CD4-positive, alpha-beta T cell (primary cell): ENCODE measurements around the gene TGM3. TPM values are rescaled to one million over a fixed set of nuclear protein-coding genes. Genes with fewer than 3 reads are reported as not detected.

Source experiments
- ATAC-seq: fragments of 200-7000 bp; cut with Tn5 transposase; one replicate; pipeline ENCODE4 v1.10.0; 2022; ENCODE audit warnings: mild to moderate bottlenecking; ENCODE audit not compliant: poor library complexity
- CTCF ChIA-PET: fragments of 350-600 bp; sonication (Branson Sonifier 250); formaldehyde crosslinking; loops from one replicate; lab custom pipeline; 2021; ENCODE audit warnings: antibody characterized with exemption, inconsistent platforms; lab: Charles Lee
- POLR2A ChIA-PET: fragments of 350-600 bp; sonication (Branson Sonifier 250); formaldehyde crosslinking; loops from one replicate; lab custom pipeline; 2021; ENCODE audit warnings: antibody characterized with exemption, inconsistent platforms; lab: Charles Lee
- DNase-seq, 14 experiments: peaks; one replicate each; pipeline ENCODE4 v3.0.0-alpha.2; 2013 to 2020; ENCODE audit warnings: mixed read lengths in 2 of 14
- H3K27ac ChIP-seq, 2 donors: one replicate each; pipeline versions ENCODE4 v1.5.1 to v1.7.0; 2013; ENCODE audit warnings: low read length in 2 of 2, low read depth in 1 of 2, mild to moderate bottlenecking in 1 of 2
- H3K27me3 ChIP-seq, 2 experiments: 1 replicate in 1 of 2; 2 replicates in 1 of 2; pipeline versions ENCODE4 v1.6.1 to v1.7.0; 2013; ENCODE audit warnings: low read length in 2 of 2, control low read depth in 1 of 2, mild to moderate bottlenecking in 1 of 2, moderate library complexity in 1 of 2; ENCODE audit not compliant: insufficient read depth in 2 of 2, control insufficient read depth in 1 of 2
- H3K36me3 ChIP-seq: one replicate; pipeline ENCODE4 v1.6.1; 2013; ENCODE audit warnings: low read length, control low read depth; ENCODE audit not compliant: insufficient read depth
- H3K4me1 ChIP-seq: one replicate; pipeline ENCODE4 v1.6.1; 2013; ENCODE audit warnings: low read length, control low read depth; ENCODE audit not compliant: insufficient read depth
- H3K4me3 ChIP-seq: one replicate; pipeline ENCODE4 v1.5.1; 2013; ENCODE audit warnings: mild to moderate bottlenecking, low read length, moderate library complexity
- H3K9me3 ChIP-seq, 2 experiments: 1 replicate in 1 of 2; 2 replicates in 1 of 2; pipeline versions ENCODE4 v1.6.1 to v1.7.0; 2013; ENCODE audit warnings: low read length in 2 of 2, mild to moderate bottlenecking in 2 of 2, control low read depth in 1 of 2, moderate library complexity in 1 of 2; ENCODE audit not compliant: control insufficient read depth in 1 of 2, insufficient read depth in 1 of 2
- H3K27ac Mint-ChIP-seq: one replicate; pipeline ENCODE4 v1.8.0; 2020; ENCODE audit warnings: mixed read lengths
- H3K27me3 Mint-ChIP-seq: one replicate; pipeline ENCODE4 v1.8.0; 2021; ENCODE audit warnings: mixed read lengths
- H3K36me3 Mint-ChIP-seq: one replicate; pipeline ENCODE4 v1.8.0; 2021; ENCODE audit warnings: low read depth, mixed read lengths
- H3K4me1 Mint-ChIP-seq: one replicate; pipeline ENCODE4 v1.8.0; 2021; ENCODE audit warnings: low read depth, mixed read lengths
- H3K4me3 Mint-ChIP-seq: one replicate; pipeline ENCODE4 v1.8.0; 2020; ENCODE audit warnings: mild to moderate bottlenecking, mixed read lengths
- H3K9me3 Mint-ChIP-seq: one replicate; pipeline ENCODE4 v1.8.0; 2020; ENCODE audit warnings: mixed read lengths
- CTCF ChIP-seq: fragments of 200-600 bp; IDR thresholded peaks from one replicate; pipeline ENCODE4 v1.8.0; 2022; ENCODE audit warnings: antibody characterized with exemption, mild to moderate bottlenecking
- intact Hi-C, 2 experiments: fragments of 100-400 bp; cut with DNase I in 1 of 2; cut with micrococcal nuclease in 1 of 2; formaldehyde crosslinking; loops; one replicate each; pipeline versions ENCODE4 v1.15.1 to v1.9.0; 2023 to 2025; cut with DNase I, micrococcal nuclease
- total RNA-seq, 174 experiments: library from RNA in 2 of 174; stranded (reverse) in 2 of 174; gene quantifications; one replicate each; pipeline ENCODE4 v1.2.3 and lab custom pipeline; 2021 to 2026

Gene TGM3
- total RNA-seq, 2 experiments from 2014 or later = not detected

- DNase-seq (peak in 7 of 14 experiments; percentile 9 to 40 (median 16)), ATAC-seq (no peak)
- Histone ChIP-seq H3K4me3 (no peak overlapping the region), H3K27ac (no peak overlapping the region), H3K9me3 (peaks cover 13 to 17% of the 10 kb centered on the region in 2 experiments), H3K4me1 (no peaks in the 10 kb centered on the region), H3K27me3 (no peaks in the 10 kb centered on the region), H3K36me3 (no peaks in the 10 kb centered on the region)
- Mint-ChIP-seq H3K4me1 (no peaks in the 10 kb centered on the region), H3K27ac (no peak overlapping the region), H3K36me3 (no peaks in the 10 kb centered on the region), H3K4me3 (no peak overlapping the region), H3K27me3 (no peaks in the 10 kb centered on the region), H3K9me3 (peaks cover 8% of the 10 kb centered on the region)
- ChIA-PET POLR2A (no interaction called here), CTCF (no interaction called here)
- TF ChIP-seq CTCF = peak; percentile 20
- intact Hi-C loops = no loop called here
These were observed 91.4 kb downstream of the TGM3 start for GRCh38 chr20:2387180-2387577.

GRCh38 chr20:2387580-2387979 is 91.8 kb downstream of the TGM3 start:
- Mint-ChIP-seq H3K36me3 (no peaks in the 10 kb centered on the region), H3K4me1 (no peaks in the 10 kb centered on the region), H3K27ac (no peak overlapping the region), H3K4me3 (no peak overlapping the region), H3K9me3 (peaks cover 8% of the 10 kb centered on the region), H3K27me3 (no peaks in the 10 kb centered on the region)
- no peaks in the 10 kb centered on the region for H3K36me3 ChIP-seq
- ChIA-PET CTCF (no interaction called here), POLR2A (no interaction called here)
- H3K9me3 ChIP-seq = peaks cover 13 to 17% of the 10 kb centered on the region in 2 experiments
- H3K4me1 ChIP-seq = no peaks in the 10 kb centered on the region
- intact Hi-C loops = no loop called here
- H3K4me3 ChIP-seq = no peak overlapping the region
- no peak for DNase-seq
- H3K27ac ChIP-seq = no peak overlapping the region
- TF ChIP-seq CTCF = no peak
- no peak for ATAC-seq
- no peaks in the 10 kb centered on the region for H3K27me3 ChIP-seq

Other genes starting within 250 kb of the TGM3 start
- gene STK35, start 194.2 kb upstream of the TGM3 start, total RNA-seq = 10 to 100 TPM; 18.9 to 19.6 TPM
- not detected for gene TGM6, start 84.9 kb downstream of the TGM3 start, total RNA-seq
- 100 to 1,000 TPM; 146 to 147 TPM for gene SNRPB, start 174.8 kb downstream of the TGM3 start, total RNA-seq
- gene ZNF343, start 212.9 kb downstream of the TGM3 start, total RNA-seq = 1 to 10 TPM; 5.0 to 5.1 TPM
- gene TMC2, start 240.6 kb downstream of the TGM3 start, total RNA-seq = not detected